Breast epithelium (tissue), 4 donors: Measurements from ENCODE around the gene MPC2. TPM values are rescaled to one million over a fixed set of nuclear protein-coding genes. Genes with fewer than 3 reads are reported as not detected.

Source experiments
- DNase-seq, 2 donors: peaks; one replicate each; pipeline ENCODE4 v3.0.0-alpha.2; 2019; ENCODE audit warnings: low spot score in 2 of 2
- H3K27ac ChIP-seq, 2 donors: fragments of 200-600 bp; sonication (generic) in 1 of 2; one replicate each; pipeline ENCODE4 v1.5.1; 2016 to 2019; ENCODE audit warnings: mild to moderate bottlenecking in 1 of 2
- H3K27me3 ChIP-seq, 2 donors: fragments of 200-600 bp; sonication (generic) in 1 of 2; one replicate each; pipeline versions ENCODE4 v1.5.1 to v1.6.0; 2017 to 2019; ENCODE audit warnings: control low read depth in 1 of 2, mild to moderate bottlenecking in 1 of 2
- H3K36me3 ChIP-seq: fragments of 200-600 bp; one replicate; pipeline ENCODE4 v1.5.1; 2019
- H3K4me1 ChIP-seq, 2 donors: fragments of 200-600 bp; sonication (generic); one replicate each; pipeline ENCODE4 v1.5.1; 2016 to 2019; ENCODE audit warnings: control low read depth in 1 of 2
- H3K4me3 ChIP-seq, 3 donors: fragments of 200-600 bp; sonication (generic); 1 replicate in 2 of 3; 2 replicates in 1 of 3; pipeline ENCODE4 v1.5.1; 2016 to 2019; ENCODE audit warnings: mild to moderate bottlenecking in 3 of 3, moderate library complexity in 2 of 3
- H3K9me3 ChIP-seq, 2 donors: fragments of 200-600 bp; sonication (generic) in 1 of 2; one replicate each; pipeline ENCODE4 v1.5.1; 2016 to 2019; ENCODE audit warnings: control low read depth in 1 of 2
- CTCF ChIP-seq, 3 donors: fragments of 450-650 bp; IDR thresholded peaks; one replicate each; pipeline ENCODE4 v1.5.1; 2016 to 2017; ENCODE audit warnings: antibody characterized with exemption in 3 of 3, mild to moderate bottlenecking in 3 of 3, moderate library complexity in 3 of 3
- POLR2A ChIP-seq: fragments of 450-650 bp; IDR thresholded peaks from one replicate; pipeline ENCODE4 v1.6.1; 2016; ENCODE audit warnings: antibody characterized with exemption, mild to moderate bottlenecking, moderate library complexity
- POLR2AphosphoS5 ChIP-seq, 3 donors: sonication (generic); formaldehyde crosslinking; IDR thresholded peaks; one replicate each; pipeline ENCODE4 v1.6.1; 2017; ENCODE audit warnings: antibody characterized with exemption in 3 of 3
- intact Hi-C: fragments of 100-400 bp; cut with DNase I; formaldehyde crosslinking; loops from one replicate; pipeline ENCODE4 v1.15.1; 2023; ENCODE audit warnings: low total_unique reads
- total RNA-seq, 3 donors: library from RNA; depleted of rRNA; stranded (reverse); fragments of >200 nt; gene quantifications; one replicate each; pipeline ENCODE4 v1.1.0, GENCODE V29; 2016

The MPC2 gene
- total RNA-seq, 3 donors from 2014 or later: 28.8 to 37.0 (median 29.8) TPM

DNA sequence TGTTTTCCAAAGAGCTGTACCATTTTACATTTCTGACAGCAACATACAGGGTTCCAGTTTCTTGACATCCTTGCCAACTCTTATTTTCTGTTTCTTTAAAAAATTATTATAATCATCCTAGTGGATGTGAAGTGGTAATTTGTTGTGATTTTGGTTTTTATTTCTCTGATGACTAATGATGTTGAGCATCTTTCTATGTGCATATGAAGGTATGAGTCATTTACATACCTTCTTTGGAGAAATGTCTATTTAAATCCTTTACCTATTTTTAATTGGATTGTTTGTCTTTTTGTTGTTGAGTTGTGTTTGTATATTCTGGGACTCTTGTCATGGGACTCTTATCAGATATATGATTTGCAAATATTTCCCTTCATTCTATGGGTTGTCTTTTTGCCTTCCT lies 20.8 kb upstream of the MPC2 start:
- DNase-seq: no peak
- no peaks in the 10 kb centered on the region for H3K36me3 ChIP-seq
- no peak for TF ChIP-seq POLR2A
- no peak for TF ChIP-seq POLR2AphosphoS5 (IDR thresholded peaks at IDR 0.05)
- TF ChIP-seq CTCF (IDR thresholded peaks at IDR 0.05): no peak
- no peaks in the 10 kb centered on the region for H3K9me3 ChIP-seq
- no peaks in the 10 kb centered on the region for H3K27me3 ChIP-seq
- intact Hi-C loops: no loop called here
- H3K27ac ChIP-seq: no peak overlapping the region
- no peak overlapping the region for H3K4me3 ChIP-seq
- H3K4me1 ChIP-seq: no peaks in the 10 kb centered on the region

DNA sequence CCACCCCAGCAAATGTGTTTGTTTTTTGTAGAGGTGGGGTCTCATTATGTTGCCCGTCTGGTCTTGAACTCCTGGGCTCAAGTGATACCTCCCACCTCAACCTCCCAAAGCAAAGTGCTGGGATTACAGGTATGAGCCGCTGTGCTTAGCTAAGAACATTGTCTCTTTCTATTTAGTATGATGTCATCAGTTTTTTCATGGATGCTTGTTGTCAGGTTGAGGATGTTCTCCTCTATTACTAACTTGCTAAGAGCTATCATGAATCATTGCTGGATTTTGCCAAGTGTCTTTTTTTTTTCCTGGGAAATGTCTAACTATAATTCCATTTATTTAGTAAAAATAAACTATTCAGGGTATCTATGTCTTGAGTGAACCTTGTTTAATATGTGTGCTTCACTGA lies 19.0 kb upstream of the MPC2 start:
- no peaks in the 10 kb centered on the region for H3K4me1 ChIP-seq
- no peaks in the 10 kb centered on the region for H3K27me3 ChIP-seq
- H3K27ac ChIP-seq: no peak overlapping the region
- DNase-seq: no peak
- no peak overlapping the region for H3K4me3 ChIP-seq
- no peaks in the 10 kb centered on the region for H3K9me3 ChIP-seq
- TF ChIP-seq POLR2A (no peak), CTCF (IDR thresholded peaks at IDR 0.05) (no peak), POLR2AphosphoS5 (IDR thresholded peaks at IDR 0.05) (no peak)
- intact Hi-C loops: no loop called here
- H3K36me3 ChIP-seq: no peaks in the 10 kb centered on the region

DNA sequence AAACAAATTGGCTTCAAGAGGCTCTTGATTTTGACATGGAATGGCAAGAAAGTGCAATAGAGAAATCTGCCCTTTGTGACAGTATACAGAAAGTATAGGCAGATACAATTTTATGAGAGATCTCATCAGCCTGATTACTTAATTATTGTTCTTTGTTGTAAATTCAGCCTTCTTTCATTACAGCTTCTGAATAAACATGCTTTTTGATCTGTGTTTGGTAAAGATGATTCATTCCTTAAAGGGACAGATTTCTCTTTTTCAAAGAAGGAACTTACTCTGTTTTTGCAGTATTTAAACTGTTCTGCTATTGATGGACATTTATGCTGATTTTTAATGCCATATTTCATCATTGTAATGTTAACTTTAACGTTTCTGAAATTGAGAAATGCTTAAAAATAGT lies 13.7 kb upstream of the MPC2 start:
- TF ChIP-seq POLR2A (no peak), POLR2AphosphoS5 (IDR thresholded peaks at IDR 0.05) (no peak), CTCF (IDR thresholded peaks at IDR 0.05) (no peak)
- intact Hi-C loops: no loop called here
- no peaks in the 10 kb centered on the region for H3K36me3 ChIP-seq
- H3K9me3 ChIP-seq: no peaks in the 10 kb centered on the region
- no peak overlapping the region for H3K27ac ChIP-seq
- DNase-seq: no peak
- no peaks in the 10 kb centered on the region for H3K4me1 ChIP-seq
- H3K4me3 ChIP-seq: no peak overlapping the region
- H3K27me3 ChIP-seq: no peaks in the 10 kb centered on the region

- H3K27me3 ChIP-seq: no peaks in the 10 kb centered on the region
- intact Hi-C loops: no loop called here
- no peak overlapping the region for H3K27ac ChIP-seq
- no peaks in the 10 kb centered on the region for H3K9me3 ChIP-seq
- TF ChIP-seq POLR2A (no peak), CTCF (IDR thresholded peaks at IDR 0.05) (no peak), POLR2AphosphoS5 (IDR thresholded peaks at IDR 0.05) (no peak)
- no peak for DNase-seq
- H3K4me1 ChIP-seq: no peaks in the 10 kb centered on the region
- no peak overlapping the region for H3K4me3 ChIP-seq
- H3K36me3 ChIP-seq: no peaks in the 10 kb centered on the region
Measured at GRCh38 chr1:167949785-167950184, 12.9 kb upstream of the MPC2 start.

GRCh38 chr1:167947733-167948132 lies 10.9 kb upstream of the MPC2 start:
- Histone ChIP-seq H3K36me3 (no peaks in the 10 kb centered on the region), H3K27me3 (no peaks in the 10 kb centered on the region), H3K9me3 (no peaks in the 10 kb centered on the region), H3K27ac (no peak overlapping the region), H3K4me3 (no peak overlapping the region), H3K4me1 (no peaks in the 10 kb centered on the region)
- no peak for TF ChIP-seq POLR2AphosphoS5 (IDR thresholded peaks at IDR 0.05)
- no peak for TF ChIP-seq POLR2A
- no peak for TF ChIP-seq CTCF (IDR thresholded peaks at IDR 0.05)
- intact Hi-C loops: no loop called here
- DNase-seq: no peak
